Measurements from ENCODE around the gene IDS. TPM values are rescaled to one million over a fixed set of nuclear protein-coding genes. Genes with fewer than 3 reads are reported as not detected.
"Not testable (repeated sequence)": the region's sequence is repeated elsewhere in the genome, so short reads cannot be mapped to it uniquely, and the experiment has no call there.

IDS gene
- total RNA-seq, 2 experiments from 2014 or later, result 69.4 to 72.9 TPM

DNA sequence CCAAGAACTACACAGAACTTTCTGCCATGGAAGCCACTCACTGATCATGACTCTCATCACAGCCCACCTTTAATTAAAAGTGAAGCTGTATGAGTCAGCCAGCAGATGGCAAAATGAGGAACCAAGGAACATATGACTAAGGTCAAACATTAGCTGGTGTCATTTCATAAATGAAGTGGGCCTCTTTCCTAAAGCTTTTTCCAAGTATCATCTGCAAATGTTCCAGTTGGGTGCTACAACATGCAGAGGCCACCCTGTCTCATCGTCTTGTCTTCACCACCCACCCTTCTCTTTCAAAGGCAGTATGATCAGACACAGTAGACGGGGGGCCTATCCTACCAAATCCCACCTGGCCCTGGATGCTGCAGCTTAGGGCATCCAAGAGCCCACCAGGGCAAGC lies 26.5 kb upstream of the IDS start:
- POLR2A ChIA-PET, result interaction anchor here (1.2 kb wide), 1 partner anchor 9 kb away, joined by 3 read pairs; the partner anchor contains the start of gene EOLA1
- CTCF ChIA-PET, result interaction anchor here (1.5 kb wide), 2 partner anchors 9 to 19 kb away, joined by 3 to 5 read pairs; no protein-coding TSS in a partner anchor

DNA sequence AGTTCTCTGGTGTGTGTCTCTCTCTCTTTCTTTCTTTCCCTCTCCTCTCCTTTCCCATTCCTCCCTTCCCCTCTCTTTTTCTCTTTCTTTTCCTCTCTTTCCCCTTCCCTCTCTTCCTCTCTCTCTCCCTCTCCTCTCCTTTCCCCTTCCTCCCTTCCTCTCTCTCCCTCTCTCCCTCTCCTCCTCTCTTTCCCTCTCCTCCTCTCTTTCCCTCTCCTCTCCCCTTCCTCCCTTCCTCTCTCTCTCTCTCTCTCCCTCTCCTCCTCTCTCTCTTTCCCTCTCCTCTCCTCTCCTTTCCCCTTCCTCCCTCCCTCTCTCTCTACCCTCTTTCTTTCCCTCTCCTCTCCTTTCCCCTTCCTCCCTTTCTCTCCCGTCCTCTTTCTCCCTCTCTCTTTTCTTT lies 23.3 kb upstream of the IDS start:
- ChIA-PET CTCF (no interaction called here), POLR2A (no interaction called here)

DNA sequence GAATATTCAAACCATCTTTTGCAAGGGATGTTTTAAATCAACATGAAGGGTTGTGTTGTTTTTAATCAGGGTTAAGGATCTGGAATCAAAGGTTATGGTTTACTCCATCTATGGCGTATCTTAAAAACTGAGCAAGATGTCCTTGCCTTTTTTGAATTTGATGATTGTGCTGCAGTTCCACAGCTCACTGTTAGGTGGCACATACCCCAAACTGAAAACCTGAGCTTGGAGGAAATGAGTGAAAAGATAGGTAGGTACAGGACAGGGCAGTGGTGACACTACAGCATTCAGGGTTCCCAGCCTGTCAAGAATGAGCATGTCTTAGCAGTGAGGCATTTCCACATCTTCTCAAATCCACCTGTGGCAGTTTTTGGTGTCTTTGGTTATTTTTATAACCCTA lies 22.6 kb upstream of the IDS start:
- ChIA-PET POLR2A (no interaction called here), CTCF (no interaction called here)

DNA sequence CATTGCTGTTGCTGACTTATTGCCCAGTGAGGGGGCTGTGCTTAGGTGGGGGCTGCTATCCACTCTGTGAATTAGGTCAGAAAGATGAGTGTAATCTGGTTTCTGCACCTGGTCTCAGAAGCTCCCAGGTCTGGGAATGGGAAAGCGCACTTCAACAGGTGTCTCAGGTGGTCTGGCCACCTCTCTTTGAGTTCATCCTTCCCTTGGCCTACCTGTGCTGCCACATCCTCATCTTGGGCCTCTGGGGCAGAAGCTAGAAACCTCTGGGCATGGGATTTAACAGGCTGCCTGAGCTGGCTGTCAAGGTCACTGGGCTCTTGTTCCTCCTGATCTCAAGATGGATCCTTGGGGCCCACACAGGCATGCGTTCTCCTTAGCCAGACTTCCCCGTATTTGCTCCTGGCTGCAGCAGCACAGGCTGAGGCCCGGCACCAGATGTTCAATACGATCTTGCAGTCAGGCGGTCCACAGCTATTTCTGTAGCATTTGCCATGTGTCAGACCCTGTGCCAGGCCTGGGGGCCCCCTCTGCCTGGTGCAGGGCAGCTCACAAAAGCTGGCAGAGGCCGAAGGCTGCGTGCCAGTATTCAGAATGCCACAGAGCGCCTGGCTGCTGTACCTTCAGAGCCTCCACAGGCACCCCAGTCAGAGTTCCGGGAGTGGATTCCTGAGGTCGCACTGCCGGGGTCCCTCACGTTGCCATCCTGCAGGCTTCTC lies 21.4 kb upstream of the IDS start:
- CTCF ChIA-PET, POLR2A ChIA-PET: not testable (repeated sequence)

DNA sequence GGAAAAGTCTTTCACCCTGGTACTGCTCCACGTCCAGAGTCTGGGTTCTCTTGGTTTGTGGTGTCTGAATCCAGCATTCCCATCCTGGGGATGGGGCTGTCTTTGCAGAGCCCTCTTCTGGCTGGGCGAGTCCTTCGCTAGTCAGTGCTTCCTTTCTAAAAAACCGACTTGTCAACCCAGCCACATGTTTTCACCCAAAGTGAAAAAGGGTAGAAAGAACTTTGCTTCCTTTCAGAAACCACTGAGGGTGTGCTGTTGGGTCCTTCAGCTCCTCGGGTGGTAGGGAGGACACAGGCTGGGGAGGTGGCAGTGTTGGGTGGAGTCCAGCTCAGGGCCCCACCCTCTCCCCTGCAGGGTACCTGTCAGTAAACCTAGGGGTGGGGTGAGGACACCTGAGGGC lies 20.8 kb upstream of the IDS start:
- POLR2A ChIA-PET, CTCF ChIA-PET: not testable (repeated sequence)

DNA sequence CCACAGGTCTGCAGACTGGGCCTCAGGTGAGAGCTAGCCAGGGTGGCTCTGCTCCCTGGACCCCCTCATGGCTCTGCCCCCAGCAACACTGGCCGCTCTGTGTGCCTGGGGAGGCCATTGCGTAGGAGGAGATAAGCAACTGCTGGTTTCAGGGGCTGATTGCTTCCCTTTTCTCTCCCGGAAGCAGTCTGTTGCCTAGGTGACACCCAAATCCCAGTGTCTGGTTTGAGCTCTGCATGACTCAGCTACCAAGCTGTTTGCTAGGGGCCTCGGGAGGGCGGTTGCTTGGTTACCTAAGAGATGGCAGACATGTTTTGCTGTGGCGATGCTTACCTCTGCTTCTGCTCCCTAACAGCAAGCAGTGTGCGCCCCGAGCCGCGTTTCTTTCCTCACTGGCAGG lies 20.3 kb upstream of the IDS start:
- CTCF ChIA-PET, POLR2A ChIA-PET: not testable (repeated sequence)

DNA sequence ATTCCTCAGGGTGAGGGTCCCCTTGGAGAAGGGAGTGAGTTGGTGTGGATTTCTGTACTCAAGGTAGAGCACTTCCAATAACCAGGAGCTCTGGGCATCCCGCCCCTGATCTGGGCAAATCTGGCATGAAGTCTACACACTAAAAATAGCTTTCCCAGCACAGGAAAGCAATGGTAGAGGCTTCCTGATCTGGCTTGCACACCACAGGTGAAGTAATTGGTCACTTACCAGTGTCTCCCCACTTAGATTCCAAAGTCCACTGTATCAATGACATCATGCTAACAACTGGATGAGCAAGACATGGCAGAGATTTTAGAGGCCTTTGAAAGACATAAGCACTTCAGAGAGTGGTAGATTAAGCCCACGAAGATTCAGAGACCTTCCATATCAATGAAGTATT lies 17.8 kb upstream of the IDS start:
- POLR2A ChIA-PET, result no interaction called here

DNA sequence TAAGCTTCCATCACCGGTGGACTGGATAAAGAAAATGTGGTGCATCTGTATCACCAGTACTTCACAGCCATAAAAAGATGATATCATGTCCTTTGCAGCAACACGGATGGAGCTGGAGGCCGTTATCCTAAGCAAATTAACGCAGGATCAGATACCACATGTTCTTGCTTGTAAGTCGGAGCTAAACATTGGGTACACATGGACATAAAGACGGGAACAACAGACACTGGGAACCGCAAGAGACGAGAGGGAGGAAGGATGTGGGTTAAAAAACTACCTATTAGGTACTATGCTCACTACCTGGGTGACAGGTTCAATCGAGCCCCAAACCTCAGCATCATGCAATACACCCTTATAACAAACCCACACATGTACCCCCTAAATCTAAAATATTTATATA lies 16.3 kb upstream of the IDS start:
- ChIA-PET POLR2A (no interaction called here), CTCF (interaction anchor here (1.5 kb wide), 1 partner anchor 16 kb away, joined by 5 read pairs; the partner anchor contains the start of gene IDS)

More for the DNA sequence above, 17.8 kb upstream of the IDS start:
- CTCF ChIA-PET, result interaction anchor here (1.6 kb wide), 1 partner anchor 8 kb away, joined by 5 read pairs; no protein-coding TSS in a partner anchor

DNA sequence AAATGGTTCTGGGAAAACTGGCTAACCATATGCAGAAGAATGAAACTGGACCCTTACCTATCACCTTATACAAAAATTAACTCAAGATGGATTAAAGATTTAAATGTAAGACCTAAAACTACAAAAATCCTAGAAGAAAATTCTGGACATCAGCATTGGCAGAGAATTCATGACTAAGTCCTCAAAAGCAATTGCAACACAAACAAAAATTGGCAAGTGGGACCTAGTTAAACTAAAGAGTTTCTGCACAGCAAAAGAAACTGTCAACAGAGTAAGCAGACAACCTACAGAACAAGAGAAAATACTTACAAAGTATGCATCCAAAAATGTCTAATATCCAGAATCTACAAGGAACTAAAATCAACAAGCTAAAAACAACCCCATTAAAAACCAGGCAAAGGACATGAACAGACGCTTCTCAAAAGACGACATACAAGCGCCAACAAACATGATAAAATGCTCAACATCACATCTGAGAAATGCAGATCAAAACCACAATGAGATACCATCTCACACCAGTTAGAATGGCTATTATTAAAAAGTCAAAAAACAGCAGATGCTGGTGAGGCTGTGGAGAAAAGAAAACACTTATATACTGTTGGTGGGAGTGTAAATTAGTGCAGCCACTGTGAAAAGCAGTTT lies 15.7 kb upstream of the IDS start:
- POLR2A ChIA-PET, result not testable (repeated sequence)
- CTCF ChIA-PET, result interaction anchor here (1.5 kb wide), 1 partner anchor 15 kb away, joined by 5 read pairs; the partner anchor contains the start of gene IDS

DNA sequence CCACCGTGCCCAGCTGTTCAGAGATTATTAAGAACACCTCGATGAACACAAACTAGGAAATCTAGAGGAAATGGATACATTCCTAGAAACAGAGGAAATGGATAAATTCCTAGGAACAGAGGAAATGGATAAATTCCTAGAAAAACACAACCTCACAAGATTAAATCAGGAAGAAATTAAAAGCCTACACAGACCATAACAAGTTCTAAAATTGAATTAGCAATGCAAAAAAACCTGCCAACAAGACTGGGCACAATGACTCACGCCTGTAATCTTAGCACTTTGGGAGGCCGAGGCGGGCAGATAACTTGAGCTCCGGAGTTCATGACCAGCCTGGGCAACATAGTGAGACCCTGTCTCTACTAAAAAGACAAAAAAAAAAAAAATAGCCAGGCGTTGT lies 13.1 kb upstream of the IDS start:
- ChIA-PET POLR2A (interaction anchor here (1.0 kb wide), 1 partner anchor 13 kb away, joined by 4 read pairs; the partner anchor contains the start of gene IDS), CTCF (no interaction called here)

DNA sequence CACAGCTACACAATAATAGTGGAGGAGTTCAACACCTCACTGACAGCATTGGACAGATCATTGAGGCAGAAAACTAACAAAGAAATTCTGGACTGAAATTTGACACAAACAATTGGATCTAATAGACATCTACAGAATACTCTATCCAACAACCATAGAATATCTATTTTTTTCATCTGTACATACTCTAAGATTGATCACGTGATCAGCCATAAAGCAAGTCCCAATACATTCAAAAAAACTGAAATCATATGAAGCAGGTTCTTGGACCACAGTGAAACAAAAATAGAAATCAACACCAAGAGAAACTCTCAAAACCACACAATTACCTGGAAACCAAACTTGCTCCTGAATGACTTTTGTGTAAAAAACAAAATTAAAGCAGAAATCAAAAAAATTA lies 12.2 kb upstream of the IDS start:
- POLR2A ChIA-PET, result no interaction called here
- CTCF ChIA-PET, result no interaction called here

DNA sequence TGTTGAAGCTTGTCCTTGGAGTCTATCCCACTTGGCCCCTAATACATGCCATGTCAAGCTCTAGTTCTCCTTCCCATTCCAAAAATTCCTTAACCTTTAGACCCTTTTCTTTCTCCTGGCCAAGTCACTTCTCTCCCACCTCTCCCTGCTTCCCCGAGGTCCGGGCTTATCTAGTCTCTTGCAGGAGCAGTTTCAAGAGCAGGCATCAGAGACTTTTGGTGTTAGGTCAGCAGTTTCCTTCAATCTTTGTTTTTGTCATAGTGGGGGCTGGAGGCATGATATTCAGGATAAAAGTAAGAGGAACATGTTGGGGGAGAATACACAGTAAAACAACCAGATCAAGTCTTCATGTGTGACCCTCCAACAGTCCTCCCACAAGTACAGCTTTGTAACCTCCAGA lies 11.5 kb upstream of the IDS start:
- ChIA-PET CTCF (no interaction called here), POLR2A (no interaction called here)

DNA sequence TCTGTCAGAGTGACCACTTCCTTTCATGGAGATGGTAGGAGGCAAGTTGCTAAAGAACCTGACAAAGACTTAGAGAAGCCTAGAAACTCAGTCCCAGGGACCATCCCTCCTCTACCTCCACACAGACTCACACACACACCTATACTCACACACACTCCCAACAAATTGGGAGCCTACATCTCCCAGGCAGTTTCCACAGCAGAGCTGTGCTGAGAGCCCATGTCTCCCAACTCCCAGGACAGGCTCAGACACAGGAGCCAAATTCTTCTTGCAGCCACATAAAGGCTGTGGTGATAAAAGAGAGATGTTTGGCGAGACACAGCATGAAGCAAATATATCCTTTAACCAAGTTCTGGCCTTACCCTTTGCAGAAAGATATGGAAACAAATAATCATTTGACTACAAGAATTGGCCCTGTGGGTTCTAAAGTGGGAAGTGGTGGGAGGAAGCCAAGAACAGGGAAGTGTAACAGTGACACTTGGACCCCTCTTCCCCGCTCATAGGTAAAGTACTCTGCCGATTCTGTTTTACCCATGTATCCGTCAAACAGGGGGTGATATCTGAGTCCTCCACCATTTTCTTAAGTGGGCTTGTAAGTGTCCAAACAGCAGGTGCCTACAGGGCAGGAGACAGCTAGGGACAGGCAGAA lies 11.0 kb upstream of the IDS start:
- CTCF ChIA-PET, result no interaction called here
- POLR2A ChIA-PET, result no interaction called here

DNA sequence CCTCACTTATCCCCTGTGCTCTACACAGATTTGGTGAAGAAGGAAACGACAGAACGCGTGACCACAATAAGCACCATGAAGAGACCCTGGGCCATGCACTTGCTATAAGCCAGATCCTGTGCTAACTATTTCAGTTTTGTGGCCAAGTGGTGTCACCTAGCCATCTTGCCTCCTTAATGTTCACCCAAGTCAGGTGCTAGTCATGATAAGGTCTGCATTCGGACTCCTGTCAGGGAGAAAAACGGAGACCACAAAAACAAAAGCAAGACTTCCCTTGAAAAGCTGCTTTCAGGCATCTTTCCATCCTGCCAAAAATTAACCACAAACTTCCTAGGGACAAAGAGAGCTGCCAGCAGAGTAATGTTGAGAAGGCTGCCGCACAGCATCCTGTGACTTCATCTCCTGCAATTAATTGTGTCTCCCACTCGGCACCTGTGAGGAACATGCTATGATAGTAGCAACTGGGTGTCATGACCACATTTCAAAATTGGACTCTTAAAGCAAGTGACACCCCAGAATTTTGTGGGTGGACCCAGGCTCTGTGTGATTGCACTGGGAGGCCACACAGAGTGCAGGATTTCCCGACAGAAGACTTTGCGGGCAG lies 8.8 kb upstream of the IDS start:
- POLR2A ChIA-PET, result no interaction called here
- CTCF ChIA-PET, result interaction anchor here (1.4 kb wide), 1 partner anchor 10 kb away, joined by 3 read pairs; no protein-coding TSS in a partner anchor

DNA sequence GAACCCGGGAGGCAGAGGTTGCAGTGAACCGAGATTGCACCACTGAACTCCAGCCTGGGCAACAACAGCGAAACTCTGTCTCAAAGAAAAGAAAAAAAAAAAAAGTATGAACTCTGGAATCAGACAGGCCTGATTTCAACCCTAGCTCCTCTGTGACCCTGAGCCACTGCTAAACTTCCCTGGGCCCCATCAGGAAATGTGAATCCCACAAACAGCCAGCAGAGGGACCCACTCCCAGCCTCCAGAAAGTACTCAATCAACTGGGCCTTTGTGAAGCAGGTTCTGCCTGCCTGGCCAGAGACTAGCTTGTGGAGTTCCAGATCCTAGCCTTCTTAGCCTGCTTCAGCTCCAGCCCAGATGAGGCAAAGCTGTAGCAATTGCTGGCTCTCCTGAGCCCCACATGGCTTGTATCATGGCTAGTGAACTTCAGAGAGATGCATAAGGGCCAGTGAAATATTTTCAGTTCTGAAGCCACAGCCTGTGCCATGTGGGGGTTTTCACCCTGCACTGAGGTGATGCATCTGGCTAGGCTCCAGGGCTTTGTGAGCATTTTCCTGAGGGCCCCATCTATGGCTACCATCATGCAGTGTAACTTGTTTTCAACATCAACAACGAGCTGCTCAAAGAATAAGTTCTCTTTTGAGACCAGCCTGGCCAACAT lies 7.2 kb upstream of the IDS start:
- CTCF ChIA-PET, result interaction anchor here (1.3 to 1.9 kb wide), 4 partner anchors 8 to 27 kb away, joined by 3 to 7 read pairs (median 4); no protein-coding TSS in a partner anchor

DNA sequence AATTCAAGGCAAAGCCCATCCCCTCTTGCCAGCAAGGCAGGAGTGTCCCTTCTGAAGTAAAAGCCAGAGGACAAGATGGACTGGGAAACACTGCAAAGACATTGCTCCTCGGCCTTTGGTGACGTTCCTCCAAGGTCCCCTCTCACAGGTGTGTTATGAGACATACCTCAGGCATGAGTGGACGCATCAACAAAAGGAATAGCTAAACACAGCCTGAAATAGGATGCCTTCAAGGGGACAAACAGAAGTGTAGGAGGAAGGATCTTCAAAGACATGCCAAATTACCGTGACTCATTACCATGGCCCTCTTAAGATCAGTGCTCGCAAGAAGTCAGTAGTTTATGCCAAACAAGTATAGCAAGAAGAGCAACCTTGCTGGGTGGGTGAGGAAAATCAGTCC lies 6.0 kb upstream of the IDS start:
- ChIA-PET CTCF (interaction anchor here (1.9 kb wide), 1 partner anchor 28 kb away, joined by 7 read pairs; no protein-coding TSS in a partner anchor), POLR2A (interaction anchor here (2.4 kb wide), 1 partner anchor 30 kb away, joined by 8 read pairs; the partner anchor contains the start of gene EOLA1)

More for the DNA sequence above, 7.2 kb upstream of the IDS start:
- POLR2A ChIA-PET, result interaction anchor here (2.4 kb wide), 1 partner anchor 28 kb away, joined by 8 read pairs; the partner anchor contains the start of gene EOLA1

DNA sequence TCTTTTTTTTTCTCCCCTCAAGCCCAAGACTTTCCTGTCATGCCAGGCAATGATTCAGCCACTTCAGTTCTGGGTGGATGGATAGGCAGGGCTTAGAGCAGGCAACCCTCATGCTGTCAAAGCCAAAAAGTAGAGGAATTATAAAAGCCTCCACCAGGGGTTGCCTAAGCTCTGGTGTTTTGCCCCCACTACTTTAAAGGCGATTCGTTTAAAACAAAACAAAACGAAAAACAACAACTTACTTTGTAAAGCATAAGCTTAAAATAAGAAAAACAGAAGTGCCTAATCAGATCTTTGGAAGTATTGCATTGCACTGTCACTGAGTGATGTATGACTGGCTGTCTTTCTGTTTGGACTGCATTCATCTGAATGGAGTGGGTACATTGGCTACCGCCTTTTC lies 5.3 kb upstream of the IDS start:
- ChIA-PET CTCF (no interaction called here), POLR2A (no interaction called here)

DNA sequence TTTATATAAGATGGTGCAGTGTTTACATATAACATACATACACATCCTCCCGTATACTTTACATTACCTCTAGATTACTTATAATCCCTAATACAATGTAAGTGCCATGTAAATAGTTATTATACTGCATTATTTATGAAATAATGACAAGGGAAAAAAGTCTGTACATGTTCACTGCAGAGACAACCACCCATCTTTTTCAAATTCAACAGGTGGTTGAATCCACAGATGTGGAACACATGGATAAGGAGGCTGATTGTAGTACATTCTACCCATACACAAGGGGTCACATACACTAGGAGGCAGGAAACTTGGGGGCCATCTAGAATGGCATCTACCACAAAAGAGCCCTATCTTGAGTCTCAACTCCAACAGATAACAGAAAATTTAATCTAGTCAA lies 3.4 kb upstream of the IDS start:
- ChIA-PET POLR2A (no interaction called here), CTCF (no interaction called here)

DNA sequence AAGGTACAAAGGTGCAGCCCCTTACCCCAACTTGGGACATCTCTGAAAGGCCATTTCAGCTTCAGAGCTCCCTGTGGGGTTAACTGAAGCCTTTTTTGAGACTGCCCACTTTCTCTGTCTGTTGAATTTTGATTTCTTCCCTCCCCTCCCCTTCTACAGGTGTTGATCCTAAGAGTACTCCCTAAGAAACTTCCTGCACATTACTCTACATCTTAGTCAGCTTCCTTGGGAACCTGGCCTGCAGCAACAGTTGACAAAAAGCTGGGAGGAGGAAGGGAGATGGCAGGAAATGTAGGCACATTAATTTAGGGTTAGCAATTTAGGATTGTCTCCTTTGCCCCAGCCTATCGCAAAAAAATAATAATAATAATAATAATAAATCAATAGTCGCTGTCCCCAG lies 1.2 kb upstream of the IDS start:
- ChIA-PET CTCF (interaction anchor here (1.6 kb wide), 1 partner anchor 15 kb away, joined by 5 read pairs; no protein-coding TSS in a partner anchor), POLR2A (interaction anchor here (0.6 kb wide), 1 partner anchor 16 kb away, joined by 3 read pairs; no protein-coding TSS in a partner anchor)

All from activated CD8-positive, alpha-beta memory T cell treated with anti-CD3 and anti-CD28 coated beads for 36 hours (primary cell).